Parathyroid adenoma (tissue), 2 donors: Measurements from ENCODE around the gene FAM117A.

Experiments
- H2AFZ ChIP-seq: fragments of 300-600 bp; sonication (generic); one replicate; pipeline ENCODE4 v1.7.0; 2017; ENCODE audit warnings: antibody characterized with exemption, mild to moderate bottlenecking
- H3K27ac ChIP-seq: fragments of 300-600 bp; sonication (generic); one replicate; pipeline ENCODE4 v1.7.0; 2017
- H3K27me3 ChIP-seq: fragments of 300-600 bp; sonication (generic); one replicate; pipeline ENCODE4 v1.7.0; 2017; ENCODE audit warnings: low read length; ENCODE audit not compliant: control insufficient read depth, insufficient read depth
- H3K36me3 ChIP-seq: fragments of 300-600 bp; sonication (generic); one replicate; pipeline ENCODE4 v1.7.0; 2017; ENCODE audit warnings: low read length; ENCODE audit not compliant: control insufficient read depth, insufficient read depth
- H3K4me1 ChIP-seq: fragments of 300-600 bp; sonication (generic); one replicate; pipeline ENCODE4 v1.7.0; 2017; ENCODE audit warnings: control low read depth
- H3K4me2 ChIP-seq: fragments of 300-600 bp; sonication (generic); one replicate; pipeline ENCODE4 v1.7.0; 2017; ENCODE audit warnings: low read length
- H3K4me3 ChIP-seq: fragments of 300-600 bp; sonication (generic); one replicate; pipeline ENCODE4 v1.7.0; 2017; ENCODE audit warnings: low read depth, low read length
- H3K79me2 ChIP-seq: fragments of 300-600 bp; sonication (generic); one replicate; pipeline ENCODE4 v1.7.0; 2017; ENCODE audit warnings: control low read depth
- H3K9ac ChIP-seq: fragments of 300-600 bp; sonication (generic); one replicate; pipeline ENCODE4 v1.7.0; 2017; ENCODE audit warnings: mild to moderate bottlenecking
- H3K9me3 ChIP-seq: fragments of 300-600 bp; sonication (generic); one replicate; pipeline ENCODE4 v1.7.0; 2017; ENCODE audit warnings: low read length; ENCODE audit not compliant: control insufficient read depth
- CTCF ChIP-seq: fragments of 300-600 bp; sonication (generic); IDR thresholded peaks from one replicate; pipeline ENCODE4 v1.7.0; 2017; ENCODE audit warnings: antibody characterized with exemption, mild to moderate bottlenecking
- donor health status: primary hyperparathyroidism.

Gene FAM117A

GRCh38 chr17:49793309-49793708, 29.4 kb upstream of the FAM117A start:
- Histone ChIP-seq H3K9ac (no peak overlapping the region), H3K9me3 (no peaks in the 10 kb centered on the region), H3K36me3 (no peaks in the 10 kb centered on the region), H3K27ac (no peak overlapping the region), H3K4me1 (peaks cover 37% of the 10 kb centered on the region), H3K4me2 (no peak overlapping the region), H3K79me2 (peaks cover 58% of the 10 kb centered on the region), H3K4me3 (no peak overlapping the region), H2AFZ (no peak overlapping the region), H3K27me3 (no peaks in the 10 kb centered on the region)
- TF ChIP-seq CTCF, result no peak

- Histone ChIP-seq H3K4me2 (peak overlapping the region; percentile 91), H2AFZ (no peak overlapping the region), H3K27me3 (no peaks in the 10 kb centered on the region), H3K36me3 (no peaks in the 10 kb centered on the region), H3K9ac (no peak overlapping the region), H3K4me3 (peak overlapping the region; percentile 100), H3K79me2 (peaks cover 29% of the 10 kb centered on the region), H3K9me3 (no peaks in the 10 kb centered on the region), H3K4me1 (peaks cover 40% of the 10 kb centered on the region), H3K27ac (peak overlapping the region; percentile 2)
- no peak for TF ChIP-seq CTCF
These were observed 25.3 kb upstream of the FAM117A start for GRCh38 chr17:49789243-49789578.

- peak within 1 kb of the TSS; percentile 97 for H3K4me2 ChIP-seq
- H3K27ac ChIP-seq, result peak within 1 kb of the TSS; percentile 97
- peak; percentile 18 for TF ChIP-seq CTCF
- H3K4me1 ChIP-seq, result peaks cover 36% of the 10 kb centered on the region
- H3K9ac ChIP-seq, result peak within 1 kb of the TSS; percentile 93
- H2AFZ ChIP-seq, result peak within 1 kb of the TSS; percentile 95
- H3K27me3 ChIP-seq, result no peaks in the 10 kb centered on the region
- no peaks in the 10 kb centered on the region for H3K36me3 ChIP-seq
- no peaks in the 10 kb centered on the region for H3K9me3 ChIP-seq
- H3K79me2 ChIP-seq, result peaks cover 24% of the 10 kb centered on the region
- peak within 1 kb of the TSS; percentile 100 for H3K4me3 ChIP-seq
These were observed 24.7 kb upstream of the FAM117A start, which contains the start of gene KAT7 for GRCh38 chr17:49788478-49789242. KAT7 (plus strand) TSS chr17:49788681; CDS start chr17:49788835, 154 bp downstream.

- peak overlapping the region; percentile 97 for H3K27ac ChIP-seq
- no peaks in the 10 kb centered on the region for H3K27me3 ChIP-seq
- peak overlapping the region; percentile 89 for H3K4me2 ChIP-seq
- no peaks in the 10 kb centered on the region for H3K9me3 ChIP-seq
- H3K79me2 ChIP-seq, result peaks cover 19% of the 10 kb centered on the region
- TF ChIP-seq CTCF, result no peak
- peak overlapping the region; percentile 89 for H3K4me3 ChIP-seq
- H2AFZ ChIP-seq, result peak overlapping the region; percentile 95
- no peaks in the 10 kb centered on the region for H3K36me3 ChIP-seq
- H3K4me1 ChIP-seq, result peaks cover 31% of the 10 kb centered on the region
- peak overlapping the region; percentile 0 for H3K9ac ChIP-seq
These were observed 24.1 kb upstream of the FAM117A start for GRCh38 chr17:49787884-49788477.
